Right lobe of liver (tissue), 6 donors: ENCODE results near the gene GRIN2C. TPM values are rescaled to one million over a fixed set of nuclear protein-coding genes. Genes with fewer than 3 reads are reported as not detected.

Experiments
- ATAC-seq, 4 donors: fragments of 200-7000 bp; cut with Tn5 transposase; one replicate each; pipeline ENCODE4 v1.9.1; 2020; ENCODE audit warnings: mild to moderate bottlenecking in 4 of 4, moderate library complexity in 4 of 4
- DNase-seq, 3 donors: peaks; one replicate each; pipeline ENCODE4 v3.0.0-alpha.2; 2020
- H3K27ac ChIP-seq, 3 donors: fragments of 200-600 bp; one replicate each; pipeline ENCODE4 v1.8.0; 2022
- H3K27me3 ChIP-seq, 2 donors: fragments of 200-600 bp; one replicate each; pipeline ENCODE4 v1.8.0; 2022
- H3K36me3 ChIP-seq, 4 donors: fragments of 200-600 bp; sonication (generic) in 1 of 4; one replicate each; pipeline versions ENCODE4 v1.5.1 to v1.8.0; 2017 to 2022; ENCODE audit warnings: control low read depth in 1 of 4
- H3K4me1 ChIP-seq, 4 donors: fragments of 200-600 bp; sonication (generic) in 1 of 4; one replicate each; pipeline versions ENCODE4 v1.5.1 to v1.8.0; 2017 to 2022; ENCODE audit warnings: control low read depth in 1 of 4
- H3K4me3 ChIP-seq, 3 donors: fragments of 200-600 bp; one replicate each; pipeline ENCODE4 v1.8.0; 2022
- H3K9me3 ChIP-seq, 4 donors: fragments of 200-600 bp; sonication (generic) in 1 of 4; one replicate each; pipeline versions ENCODE4 v1.5.1 to v1.8.0; 2017 to 2022; ENCODE audit warnings: control low read depth in 1 of 4
- POLR2A ChIP-seq: fragments of 450-650 bp; IDR thresholded peaks from one replicate; pipeline ENCODE4 v1.6.1; 2017; ENCODE audit warnings: antibody characterized with exemption, mild to moderate bottlenecking
- WGBS: methylation state at CpG from one replicate; pipeline ENCODE4 v1.1.6; 2018; ENCODE audit warnings: low coverage, low lambda C conversion rate; ENCODE audit not compliant: insufficient coverage; ENCODE audit errors: missing lambda C conversion rate; 5-methylcytosine and 5-hydroxymethylcytosine counted together
- intact Hi-C, 2 donors: fragments of 100-400 bp; cut with DNase I; formaldehyde crosslinking; loops; one replicate each; pipeline versions ENCODE4 v1.11.2 to v1.14.1; 2022
- total RNA-seq, 6 experiments: library from RNA; depleted of rRNA in 2 of 6; stranded (reverse); fragments of >200 nt in 2 of 6; fragmentation: NEBNext Ultra II Directional in 3 of 6; extraction: Animal tissue kit (Norgen Biotek cat#: 25700) in 3 of 6; gene quantifications; one replicate each; pipeline versions ENCODE4 v1.1.0 to v1.2.4, GENCODE V29; 2016 to 2023
- TF ChIP-seq, protein P1 (sequence below), 4 donors: fragments of 200-600 bp in 3 of 4; fragments of 450-650 bp in 1 of 4; IDR thresholded peaks; one replicate each; pipeline versions ENCODE4 v1.5.1 to v1.8.0; 2016 to 2022; ENCODE audit warnings: antibody characterized with exemption in 4 of 4, mild to moderate bottlenecking in 2 of 4
- donor health status: DM: no; HTN: yes; CAD: no.
- donor health status: DM: no; HTN: no; CAD: no.
- donor health status: DM: no; HTN: no; CAD: no.
- donor health status: DM: no; HTN: yes; CAD: no.
- donor health status: DM: no; HTN: yes; CAD: no.

The GRIN2C gene
- total RNA-seq, 6 experiments from 2014 or later: 0.10 to 0.13 TPM; not detected in 4

DNA sequence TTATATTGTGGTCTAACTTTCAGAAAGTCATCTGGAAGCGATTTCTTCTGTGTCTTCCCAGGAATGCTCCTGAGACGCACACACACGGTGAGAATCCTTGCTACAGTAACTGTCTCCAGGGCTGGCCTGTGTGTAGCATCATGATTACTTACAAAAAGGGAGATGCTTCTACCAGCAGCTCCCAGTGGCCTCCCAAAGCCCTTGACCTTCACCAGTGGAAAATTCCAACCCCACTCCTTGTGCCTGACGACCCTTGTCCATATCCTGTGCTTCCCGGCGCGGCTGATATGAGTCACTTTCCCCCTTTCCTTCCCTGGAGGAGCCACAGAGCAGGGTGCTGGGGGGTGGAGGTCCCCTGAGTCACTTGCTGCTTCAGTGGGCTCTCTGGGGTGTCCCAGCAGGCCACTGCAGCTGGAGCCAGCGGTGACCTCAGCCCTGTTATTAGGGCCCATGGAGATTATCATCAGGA is 61.4 kb downstream of the GRIN2C start:
- intact Hi-C loops: no loop called here
- no peak for ATAC-seq

DNA sequence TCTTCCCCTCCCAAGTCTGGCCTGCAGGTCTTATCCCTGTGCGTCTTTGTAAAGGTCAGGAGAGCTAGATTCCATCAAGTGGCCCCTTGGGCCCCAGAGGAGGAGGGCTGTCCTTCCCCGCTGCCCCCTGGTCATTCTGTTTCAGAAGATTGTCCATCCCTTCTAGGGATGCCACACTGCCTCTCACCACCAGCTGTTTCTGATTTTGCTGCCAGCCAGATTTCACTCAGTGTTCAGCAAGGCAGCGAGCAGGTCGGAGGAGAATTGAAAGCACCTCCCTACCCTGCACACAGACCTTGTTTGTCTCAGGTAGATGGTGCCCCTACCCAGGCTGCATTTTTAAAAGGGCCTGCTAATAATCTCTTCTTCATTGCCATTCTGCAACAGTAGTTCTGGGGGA is 61.9 kb downstream of the GRIN2C start:
- DNase-seq (no peak), ATAC-seq (no peak)
- 83% methylated on average over 2 of the region's 4 CpGs for WGBS
- Histone ChIP-seq H3K4me3 (no peak overlapping the region), H3K36me3 (peaks cover 0 to 32% (median 2%) of the 10 kb centered on the region in 4 donors), H3K9me3 (no peaks in the 10 kb centered on the region), H3K27me3 (no peaks in the 10 kb centered on the region), H3K27ac (no peak overlapping the region), H3K4me1 (no peaks in the 10 kb centered on the region)
- TF ChIP-seq, protein P1, sequence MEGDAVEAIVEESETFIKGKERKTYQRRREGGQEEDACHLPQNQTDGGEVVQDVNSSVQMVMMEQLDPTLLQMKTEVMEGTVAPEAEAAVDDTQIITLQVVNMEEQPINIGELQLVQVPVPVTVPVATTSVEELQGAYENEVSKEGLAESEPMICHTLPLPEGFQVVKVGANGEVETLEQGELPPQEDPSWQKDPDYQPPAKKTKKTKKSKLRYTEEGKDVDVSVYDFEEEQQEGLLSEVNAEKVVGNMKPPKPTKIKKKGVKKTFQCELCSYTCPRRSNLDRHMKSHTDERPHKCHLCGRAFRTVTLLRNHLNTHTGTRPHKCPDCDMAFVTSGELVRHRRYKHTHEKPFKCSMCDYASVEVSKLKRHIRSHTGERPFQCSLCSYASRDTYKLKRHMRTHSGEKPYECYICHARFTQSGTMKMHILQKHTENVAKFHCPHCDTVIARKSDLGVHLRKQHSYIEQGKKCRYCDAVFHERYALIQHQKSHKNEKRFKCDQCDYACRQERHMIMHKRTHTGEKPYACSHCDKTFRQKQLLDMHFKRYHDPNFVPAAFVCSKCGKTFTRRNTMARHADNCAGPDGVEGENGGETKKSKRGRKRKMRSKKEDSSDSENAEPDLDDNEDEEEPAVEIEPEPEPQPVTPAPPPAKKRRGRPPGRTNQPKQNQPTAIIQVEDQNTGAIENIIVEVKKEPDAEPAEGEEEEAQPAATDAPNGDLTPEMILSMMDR (IDR thresholded peaks at IDR 0.05): no peak
- no peak for TF ChIP-seq POLR2A
- intact Hi-C loops: no loop called here

More for the DNA sequence above, 61.4 kb downstream of the GRIN2C start:
- Histone ChIP-seq H3K36me3 (peaks cover 0 to 32% (median 2%) of the 10 kb centered on the region in 4 donors), H3K9me3 (no peaks in the 10 kb centered on the region), H3K27me3 (no peaks in the 10 kb centered on the region), H3K4me1 (no peaks in the 10 kb centered on the region), H3K27ac (no peak overlapping the region), H3K4me3 (no peak overlapping the region)
- no peak for DNase-seq
- 80% methylated on average over 3 of the region's 8 CpGs for WGBS
- no peak for TF ChIP-seq POLR2A
- TF ChIP-seq, protein P1 (IDR thresholded peaks at IDR 0.05): no peak

DNA sequence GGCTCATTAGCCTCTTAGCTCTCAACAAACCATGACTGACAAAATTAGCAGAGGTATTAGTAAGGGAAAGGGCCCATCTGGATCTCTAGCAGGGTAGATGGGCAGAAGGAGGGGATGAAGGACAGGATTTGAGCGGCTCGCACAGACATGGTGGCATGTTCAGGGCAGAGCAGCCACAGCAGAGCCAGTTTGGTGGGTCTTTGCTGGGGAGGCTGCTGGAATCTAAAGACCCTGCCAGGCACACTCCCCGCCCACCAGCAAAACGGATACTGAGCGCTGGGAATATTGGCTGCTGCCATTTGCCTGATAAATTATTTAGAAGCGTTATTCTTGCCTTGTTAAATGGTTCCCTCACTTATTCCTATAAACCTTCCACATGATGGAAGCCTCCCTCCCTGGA is 62.8 kb downstream of the GRIN2C start:
- no peaks in the 10 kb centered on the region for H3K9me3 ChIP-seq
- WGBS: 93% methylated on average over 3 of the region's 6 CpGs
- no peak overlapping the region for H3K27ac ChIP-seq
- no peaks in the 10 kb centered on the region for H3K27me3 ChIP-seq
- no peak for DNase-seq
- no peak overlapping the region for H3K4me3 ChIP-seq
- intact Hi-C loops: no loop called here
- ATAC-seq: no peak
- H3K4me1 ChIP-seq: no peaks in the 10 kb centered on the region
- TF ChIP-seq POLR2A: no peak
- TF ChIP-seq, protein P1 (IDR thresholded peaks at IDR 0.05): no peak
- peaks cover 0 to 32% (median 2%) of the 10 kb centered on the region in 4 donors for H3K36me3 ChIP-seq

DNA sequence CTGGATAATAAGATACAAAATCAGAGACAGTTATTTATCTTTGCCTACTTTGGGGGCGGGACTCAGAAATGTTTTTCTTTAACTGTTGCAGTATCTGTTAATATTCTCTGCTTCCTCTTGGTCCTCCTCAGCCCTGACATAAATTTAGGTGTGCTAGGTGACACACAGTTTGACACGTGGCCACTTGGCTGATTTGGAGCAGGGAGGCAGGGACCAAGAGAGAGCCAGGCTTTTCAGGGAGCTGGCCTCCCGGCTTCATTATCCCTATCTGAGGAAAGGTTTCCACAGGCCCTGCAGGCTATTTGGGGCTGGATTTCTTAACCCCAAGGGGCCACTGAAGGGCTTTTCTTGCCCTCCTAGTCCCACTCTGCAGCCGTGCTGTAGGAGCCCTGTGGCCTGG is 63.5 kb downstream of the GRIN2C start:
- 85% methylated on average over 3 of the region's 4 CpGs for WGBS
- Histone ChIP-seq H3K4me1 (no peaks in the 10 kb centered on the region), H3K27ac (no peak overlapping the region), H3K9me3 (no peaks in the 10 kb centered on the region), H3K27me3 (no peaks in the 10 kb centered on the region), H3K36me3 (peaks cover 0 to 32% (median 2%) of the 10 kb centered on the region in 4 donors), H3K4me3 (no peak overlapping the region)
- no peak for DNase-seq
- TF ChIP-seq, protein P1 (IDR thresholded peaks at IDR 0.05): no peak
- TF ChIP-seq POLR2A: no peak
- intact Hi-C loops: no loop called here
- no peak for ATAC-seq
